Liver (tissue), 9 donors: ENCODE results near the gene GBA3. TPM values are rescaled to one million over a fixed set of nuclear protein-coding genes. Genes with fewer than 3 reads are reported as not detected.

Experiments used
- DNase-seq: peaks from one replicate; pipeline ENCODE4 v3.0.0-alpha.2; 2017; ENCODE audit warnings: low spot score
- H3K27ac ChIP-seq, 2 donors: one replicate each; pipeline ENCODE4 v1.7.0; 2013; ENCODE audit warnings: inconsistent platforms in 2 of 2, low read length in 2 of 2, control low read depth in 1 of 2, low read depth in 1 of 2, mild to moderate bottlenecking in 1 of 2
- H3K27me3 ChIP-seq, 4 donors: one replicate each; pipeline versions ENCODE4 v1.6.1 to v1.7.0; 2013; ENCODE audit warnings: low read length in 3 of 4, inconsistent platforms in 1 of 4, mild to moderate bottlenecking in 1 of 4, moderate library complexity in 1 of 4; ENCODE audit not compliant: control insufficient read depth in 4 of 4, insufficient read depth in 4 of 4
- H3K36me3 ChIP-seq, 4 donors: one replicate each; pipeline versions ENCODE4 v1.6.1 to v1.7.0; 2013; ENCODE audit warnings: low read length in 3 of 4, mild to moderate bottlenecking in 3 of 4, low read depth in 1 of 4, moderate library complexity in 1 of 4; ENCODE audit not compliant: control insufficient read depth in 4 of 4, insufficient read depth in 3 of 4
- H3K4me1 ChIP-seq, 4 donors: one replicate each; pipeline versions ENCODE4 v1.6.1 to v1.7.0; 2013; ENCODE audit warnings: low read length in 3 of 4, mild to moderate bottlenecking in 3 of 4, moderate library complexity in 1 of 4; ENCODE audit not compliant: control insufficient read depth in 4 of 4, insufficient read depth in 4 of 4
- H3K4me3 ChIP-seq, 3 donors: one replicate each; pipeline versions ENCODE4 v1.6.1 to v1.7.0; 2013; ENCODE audit warnings: low read length in 3 of 3, control low read depth in 1 of 3, low read depth in 1 of 3, mild to moderate bottlenecking in 1 of 3
- H3K9ac ChIP-seq, 2 donors: one replicate each; pipeline ENCODE4 v1.7.0; 2013; ENCODE audit warnings: low read length in 2 of 2, mild to moderate bottlenecking in 2 of 2, moderate library complexity in 2 of 2, control low read depth in 1 of 2, low read depth in 1 of 2
- H3K9me3 ChIP-seq, 4 donors: one replicate each; pipeline versions ENCODE4 v1.6.1 to v1.7.0; 2013; ENCODE audit warnings: low read length in 3 of 4; ENCODE audit not compliant: control insufficient read depth in 4 of 4
- CTCF ChIP-seq: fragments of 150-350 bp; IDR thresholded peaks from 2 replicates; pipeline ENCODE4 v1.5.1; 2017; ENCODE audit warnings: improper control_type of control experiment, low read depth, low read length; ENCODE audit not compliant: missing input control
- EGR1 ChIP-seq, 2 donors: IDR thresholded peaks; 2 replicates each; pipeline ENCODE4 v1.6.1; 2016 to 2018; ENCODE audit warnings: antibody characterized with exemption in 2 of 2, low read depth in 2 of 2
- FOXA1 ChIP-seq: IDR thresholded peaks from 2 replicates; pipeline ENCODE4 v1.6.1; 2016; ENCODE audit warnings: antibody characterized with exemption
- FOXA2 ChIP-seq: IDR thresholded peaks from 2 replicates; pipeline ENCODE4 v1.6.1; 2016; ENCODE audit warnings: antibody characterized with exemption
- GABPA ChIP-seq, 2 donors: IDR thresholded peaks in 1 of 2; conservative IDR thresholded peaks in 1 of 2; 2 replicates each; pipeline ENCODE4 v1.6.1; 2016; ENCODE audit warnings: antibody characterized with exemption in 2 of 2, mild to moderate bottlenecking in 1 of 2, moderate library complexity in 1 of 2
- HNF4A ChIP-seq, 2 donors: conservative IDR thresholded peaks; 2 replicates each; pipeline ENCODE4 v1.6.1; 2016; ENCODE audit warnings: antibody characterized with exemption in 2 of 2, mild to moderate bottlenecking in 2 of 2
- HNF4G ChIP-seq: IDR thresholded peaks from 2 replicates; pipeline ENCODE4 v1.6.1; 2016; ENCODE audit warnings: antibody characterized with exemption
- JUND ChIP-seq, 2 donors: IDR thresholded peaks; 2 replicates each; pipeline ENCODE4 v1.6.1; 2016; ENCODE audit warnings: antibody characterized with exemption in 2 of 2
- MAX ChIP-seq: IDR thresholded peaks from 2 replicates; pipeline ENCODE4 v1.6.1; 2016; ENCODE audit warnings: antibody characterized with exemption
- NR2F2 ChIP-seq: IDR thresholded peaks from 2 replicates; pipeline ENCODE4 v1.6.1; 2016; ENCODE audit warnings: antibody characterized with exemption
- RAD21 ChIP-seq, 2 donors: IDR thresholded peaks; 2 replicates each; pipeline ENCODE4 v1.6.1; 2016; ENCODE audit warnings: antibody characterized with exemption in 2 of 2, mild to moderate bottlenecking in 2 of 2
- REST ChIP-seq: IDR thresholded peaks from 2 replicates; pipeline ENCODE4 v1.6.1; 2016; ENCODE audit warnings: antibody characterized with exemption, mild to moderate bottlenecking
- RXRA ChIP-seq, 2 donors: IDR thresholded peaks; 2 replicates each; pipeline ENCODE4 v1.6.1; 2017 to 2018; ENCODE audit warnings: antibody characterized with exemption in 2 of 2, mild to moderate bottlenecking in 1 of 2
- SP1 ChIP-seq: IDR thresholded peaks from 2 replicates; pipeline ENCODE4 v1.6.1; 2018; ENCODE audit warnings: antibody characterized with exemption, mild to moderate bottlenecking
- TAF1 ChIP-seq: conservative IDR thresholded peaks from 2 replicates; pipeline ENCODE4 v1.6.1; 2016; ENCODE audit warnings: antibody characterized with exemption, mild to moderate bottlenecking
- YY1 ChIP-seq: IDR thresholded peaks from 2 replicates; pipeline ENCODE4 v1.6.1; 2016; ENCODE audit warnings: antibody characterized with exemption, mild to moderate bottlenecking
- WGBS: extraction: QIAGEN DNeasy Blood & Tissue Kit; methylation state at CpG from one replicate; pipeline ENCODE4 v1.1.7; 2013; 5-methylcytosine and 5-hydroxymethylcytosine counted together
- polyA plus RNA-seq, 2 donors: library from polyadenylated mRNA; stranded (reverse) in 1 of 2; unstranded in 1 of 2; fragments of 200-250 nt in 1 of 2; fragments of >200 nt in 1 of 2; fragmentation: Nextera tagmentation in 1 of 2; extraction: Ambion mirVana in 1 of 2; gene quantifications; one replicate each; pipeline versions ENCODE4 v1.2.1 to v1.2.3, GENCODE V29; 2013 to 2015
- total RNA-seq, 2 donors: library from RNA; depleted of rRNA; stranded (reverse); fragments of >200 nt; gene quantifications; one replicate each; pipeline ENCODE4 v1.2.3, GENCODE V29; 2014
- donor health status: healthy.
- donor health status: healthy.
- donor health status: healthy.
- donor health status: healthy.
- donor health status: healthy.

GBA3 gene
- total and polyA plus RNA-seq, 4 donors: 10.6 to 36.7 (median 18.9) TPM

- H3K27me3 ChIP-seq: no peaks in the 10 kb centered on the region
- H3K4me1 ChIP-seq: no peaks in the 10 kb centered on the region
- 96% methylated on average over 3 of the region's 3 CpGs for WGBS
- no peaks in the 10 kb centered on the region for H3K9me3 ChIP-seq
- DNase-seq: no peak
- TF ChIP-seq FOXA2 (no peak), MAX (no peak), JUND (IDR thresholded peaks at IDR 0.05) (no peak), EGR1 (IDR thresholded peaks at IDR 0.05; ENCODE audit: low read depth in 2 of 2) (no peak), NR2F2 (no peak), REST (no peak), CTCF (no peak), HNF4A (conservative IDR thresholded peaks at IDR 0.05) (no peak), HNF4G (no peak), GABPA (IDR thresholded peaks at IDR 0.05 in 1 of 2, conservative IDR thresholded peaks at IDR 0.05 in 1 of 2) (no peak), YY1 (no peak), RAD21 (IDR thresholded peaks at IDR 0.05) (no peak), SP1 (no peak), RXRA (IDR thresholded peaks at IDR 0.05) (no peak)
- H3K36me3 ChIP-seq: peaks cover 0 to 9% (median 2%) of the 10 kb centered on the region in 4 donors
- H3K27ac ChIP-seq: no peak overlapping the region
- H3K9ac ChIP-seq: no peak overlapping the region
- H3K4me3 ChIP-seq: no peak overlapping the region
Measured at GRCh38 chr4:22743290-22743689, 50.6 kb downstream of the GBA3 start.

- TF ChIP-seq RAD21 (IDR thresholded peaks at IDR 0.05) (no peak), YY1 (no peak), GABPA (IDR thresholded peaks at IDR 0.05 in 1 of 2, conservative IDR thresholded peaks at IDR 0.05 in 1 of 2) (no peak), SP1 (no peak), REST (no peak), HNF4A (conservative IDR thresholded peaks at IDR 0.05) (no peak), FOXA2 (no peak), CTCF (no peak), MAX (no peak), HNF4G (no peak), EGR1 (IDR thresholded peaks at IDR 0.05; ENCODE audit: low read depth in 2 of 2) (no peak), NR2F2 (no peak), RXRA (IDR thresholded peaks at IDR 0.05) (no peak), FOXA1 (no peak), TAF1 (no peak)
Measured at GRCh38 chr4:22744478-22745062, 51.8 kb downstream of the GBA3 start.

More at GRCh38 chr4:22744478-22745062, 51.8 kb downstream of the GBA3 start:
- no peak overlapping the region for H3K9ac ChIP-seq
- no peak overlapping the region for H3K27ac ChIP-seq
- H3K36me3 ChIP-seq: peaks cover 0 to 6% (median 2%) of the 10 kb centered on the region in 4 donors
- no peak overlapping the region for H3K4me3 ChIP-seq
- H3K9me3 ChIP-seq: no peaks in the 10 kb centered on the region
- no peaks in the 10 kb centered on the region for H3K27me3 ChIP-seq
- no peaks in the 10 kb centered on the region for H3K4me1 ChIP-seq
- no peak for DNase-seq
- 96% methylated on average over 8 of the region's 8 CpGs for WGBS
